Upper lobe of left lung (tissue), 4 donors: ENCODE results near the gene FXYD6.

Source experiments
- CTCF ChIP-seq, 6 experiments: fragments of 450-650 bp in 4 of 6; fragments of 200-600 bp in 2 of 6; sonication (generic) in 2 of 6; IDR thresholded peaks; one replicate each; pipeline ENCODE4 v1.5.1; 2016 to 2019; ENCODE audit warnings: antibody characterized with exemption in 6 of 6
- EP300 ChIP-seq, 4 donors: sonication (generic); formaldehyde crosslinking; IDR thresholded peaks; one replicate each; pipeline ENCODE4 v1.5.1; 2017; ENCODE audit warnings: antibody characterized with exemption in 4 of 4, control low read depth in 2 of 4

GRCh38 chr11:117913736-117914397, 37.4 kb upstream of the FXYD6 start:
- TF ChIP-seq EP300 (IDR thresholded peaks at IDR 0.05): no peak
- no peak for TF ChIP-seq CTCF (IDR thresholded peaks at IDR 0.05)
